K562 (cell line): ENCODE measurements around the gene CEP170. TPM values are rescaled to one million over a fixed set of nuclear protein-coding genes. Genes with fewer than 3 reads are reported as not detected.

ENCODE experiments used
- ATAC-seq: fragments of 200-7000 bp; cut with Tn5 transposase; 3 replicates; pipeline ENCODE4 v1.9.1; 2020; ENCODE audit warnings: moderate library complexity
- BruUV-seq: library from RNA; stranded (reverse); fragments of 400-500 nt; replicated peaks from 2 replicates; lab custom pipeline; 2021; lab: Mats Ljungman, UMichigan
- CTCF ChIA-PET: fragments of 300-600 bp; formaldehyde crosslinking; extraction: SDS; loops from one replicate; lab custom pipeline; 2021; ENCODE audit warnings: low intra/inter-chr PET ratio; lab: Yijun Ruan, JAX
- POLR2A ChIA-PET: fragments of 300-600, 350-650 bp; sonication (Branson Sonifier 250); formaldehyde crosslinking; extraction: SDS; loops from one replicate; lab custom pipeline; 2021; ENCODE audit warnings: antibody characterized with exemption, inconsistent platforms; lab: Yijun Ruan, JAX
- DNase-seq, 4 experiments: peaks; one replicate each; pipeline versions ENCODE4 v3.0.0 to v3.0.0-alpha.2; 2011 to 2018; ENCODE audit warnings: low spot score in 3 of 4, mixed read lengths in 3 of 4; ENCODE audit errors: extremely low read depth in 1 of 4
- FAIRE-seq: peaks from 2 replicates; lab custom pipeline; 2011; peaks lifted over from hg19 to GRCh38; lab: Jason Lieb, UNC
- H2AFZ ChIP-seq: 2 replicates; pipeline ENCODE4 v1.6.0; 2011; ENCODE audit warnings: low read depth, low read length, control low read depth, inconsistent platforms
- H3K27ac ChIP-seq: fragments of 200-600 bp; 3 replicates; pipeline ENCODE4 v1.8.0; 2011; ENCODE audit warnings: low read depth, mild to moderate bottlenecking, control low read depth, inconsistent platforms, low read length, moderate library complexity, mixed read lengths; ENCODE audit errors: extremely low read depth
- H3K27me3 ChIP-seq, 2 experiments: fragments of 300-600 bp in 1 of 2; 2 replicates in 1 of 2; 3 replicates in 1 of 2; pipeline versions ENCODE4 v1.6.0 to v1.8.0; 2011; ENCODE audit warnings: inconsistent platforms in 2 of 2, low read length in 2 of 2, mild to moderate bottlenecking in 1 of 2, mixed read lengths in 1 of 2, moderate library complexity in 1 of 2; ENCODE audit not compliant: control insufficient read depth in 2 of 2, insufficient read depth in 2 of 2
- H3K36me3 ChIP-seq: fragments of 300-600 bp; 3 replicates; pipeline ENCODE4 v1.8.0; 2011; ENCODE audit warnings: mild to moderate bottlenecking, low read length, inconsistent platforms; ENCODE audit not compliant: control insufficient read depth, insufficient read depth
- H3K4me1 ChIP-seq, 2 experiments: fragments of 200-600 bp in 1 of 2; replicated peaks in 1 of 2; 2 replicates in 1 of 2; 3 replicates in 1 of 2; pipeline versions ENCODE4 v1.5.1 to v1.8.0; 2011; ENCODE audit warnings: inconsistent platforms in 2 of 2, low read length in 2 of 2, mild to moderate bottlenecking in 1 of 2, mixed read lengths in 1 of 2, moderate library complexity in 1 of 2; ENCODE audit not compliant: control insufficient read depth in 2 of 2, insufficient read depth in 2 of 2
- H3K4me2 ChIP-seq: 2 replicates; pipeline ENCODE4 v1.6.1; 2011; ENCODE audit warnings: low read length, control low read depth, inconsistent platforms, mixed read lengths; ENCODE audit not compliant: insufficient read depth
- H3K4me3 ChIP-seq: fragments of 200-600 bp; sonication (generic), shearing (Covaris generic); 2 replicates; pipeline ENCODE4 v1.5.1; 2016; ENCODE audit warnings: control low read depth, inconsistent platforms
- H3K79me2 ChIP-seq: fragments of 200-600 bp; 3 replicates; pipeline ENCODE4 v1.8.0; 2011; ENCODE audit warnings: low read length, inconsistent platforms; ENCODE audit not compliant: control insufficient read depth, insufficient read depth
- H3K9ac ChIP-seq, 2 experiments: 2 replicates each; pipeline versions ENCODE4 v1.6.0 to v1.6.1; 2011; ENCODE audit warnings: low read depth in 2 of 2, low read length in 2 of 2, control low read depth in 1 of 2, inconsistent platforms in 1 of 2, mild to moderate bottlenecking in 1 of 2, mixed read lengths in 1 of 2; ENCODE audit not compliant: insufficient read depth in 1 of 2
- H3K9me1 ChIP-seq: one replicate; pipeline ENCODE4 v1.6.0; 2011; ENCODE audit warnings: inconsistent platforms, mild to moderate bottlenecking, low read length, moderate library complexity; ENCODE audit not compliant: control insufficient read depth, insufficient read depth
- H3K9me3 ChIP-seq: replicated peaks from 2 replicates; pipeline ENCODE4 v1.5.1; 2011; ENCODE audit warnings: low read depth, low read length, inconsistent platforms; ENCODE audit not compliant: control insufficient read depth, insufficient read depth
- H4K20me1 ChIP-seq: replicated peaks from 2 replicates; pipeline ENCODE4 v1.6.1; 2011; ENCODE audit warnings: low read length, inconsistent platforms, mixed read lengths; ENCODE audit not compliant: control insufficient read depth, insufficient read depth
- BRCA1 ChIP-seq, 2 experiments: fragments of 450-650 bp in 1 of 2; sonication (generic) in 1 of 2; formaldehyde crosslinking in 1 of 2; IDR thresholded peaks; 2 replicates each; pipeline versions ENCODE4 v1.5.0 to v1.6.1; 2017 to 2020; ENCODE audit warnings: mild to moderate bottlenecking in 1 of 2, missing genetic modification reagents in 1 of 2
- CBX3 ChIP-seq, 2 experiments: IDR thresholded peaks; 1 replicate in 1 of 2; 2 replicates in 1 of 2; pipeline ENCODE4 v1.6.1; 2012; ENCODE audit warnings: inconsistent platforms in 2 of 2, low read length in 2 of 2, borderline replicate concordance in 1 of 2, control low read depth in 1 of 2
- CTBP1 ChIP-seq: fragments of 450-650 bp; IDR thresholded peaks from 2 replicates; pipeline ENCODE4 v1.6.1; 2016; ENCODE audit warnings: borderline replicate concordance
- GABPB1 ChIP-seq: sonication (generic); formaldehyde crosslinking; IDR thresholded peaks from 2 replicates; pipeline ENCODE4 v1.8.0; 2022; ENCODE audit warnings: mild to moderate bottlenecking, missing genetic modification reagents
- HDAC2 ChIP-seq: fragments of 450-650 bp; IDR thresholded peaks from 2 replicates; pipeline ENCODE4 v1.6.1; 2016; ENCODE audit warnings: mild to moderate bottlenecking
- HES1 ChIP-seq: fragments of 450-650 bp; IDR thresholded peaks from 2 replicates; pipeline ENCODE4 v1.6.1; 2016; ENCODE audit warnings: low read depth, mild to moderate bottlenecking, moderate library complexity
- MAFF ChIP-seq: IDR thresholded peaks from 2 replicates; pipeline ENCODE4 v1.6.1; 2012; ENCODE audit warnings: low read length, improper control_type of control experiment
- PHF8 ChIP-seq: fragments of 200-600 bp; sonication (generic); IDR thresholded peaks from 2 replicates; pipeline ENCODE4 v1.6.1; 2012; ENCODE audit warnings: mixed run types, mild to moderate bottlenecking, inconsistent platforms, low read length, moderate library complexity, borderline replicate concordance
- RBM22 ChIP-seq: fragments of 200-400 bp; formaldehyde crosslinking; IDR thresholded peaks from 2 replicates; pipeline ENCODE4 v1.6.1; 2018; ENCODE audit warnings: low read length, low read depth; ENCODE audit not compliant: poor library complexity, severe bottlenecking
- SIRT6 ChIP-seq: IDR thresholded peaks from one replicate; pipeline ENCODE4 v1.6.1; 2012; ENCODE audit warnings: low read depth, mild to moderate bottlenecking, control low read depth, inconsistent platforms, low read length, moderate library complexity
- TFAP4 ChIP-seq: sonication (generic); formaldehyde crosslinking; IDR thresholded peaks from 2 replicates; pipeline ENCODE4 v1.8.0; 2022; ENCODE audit warnings: missing genetic modification reagents, mild to moderate bottlenecking, moderate library complexity, borderline replicate concordance
- TRIM28 ChIP-seq: fragments of 450-650 bp; IDR thresholded peaks from 2 replicates; pipeline ENCODE4 v1.6.1; 2017
- YY1 ChIP-seq, 3 experiments: IDR thresholded peaks; 2 replicates each; pipeline ENCODE4 v1.6.1; 2011; ENCODE audit warnings: low read length in 2 of 3, mild to moderate bottlenecking in 2 of 3, moderate library complexity in 2 of 3, borderline replicate concordance in 1 of 3, control low read depth in 1 of 3, low read depth in 1 of 3; ENCODE audit not compliant: insufficient read depth in 3 of 3, insufficient replicate concordance in 2 of 3, control insufficient read depth in 1 of 3, insufficient read length in 1 of 3; ENCODE audit errors: extremely low read depth in 1 of 3
- ZNF511 ChIP-seq: sonication (generic); formaldehyde crosslinking; IDR thresholded peaks from 2 replicates; pipeline ENCODE4 v1.8.0; 2022; ENCODE audit warnings: mild to moderate bottlenecking, missing genetic modification reagents
- ZNF740 ChIP-seq, 3 experiments: fragments of 200-800 bp in 1 of 3; sonication (Bioruptor generic) in 1 of 3; sonication (generic) in 1 of 3; formaldehyde crosslinking in 1 of 3; IDR thresholded peaks; 2 replicates each; pipeline versions ENCODE4 v1.6.1 to v1.8.0; 2016 to 2022; ENCODE audit warnings: mild to moderate bottlenecking in 2 of 3, missing compliant biosample characterization in 2 of 3, missing genetic modification characterization in 2 of 3, missing genetic modification reagents in 1 of 3
- WGBS: fragments of 100-300 bp; shearing (Covaris generic); methylation state at CpG from one replicate; pipeline ENCODE4 v1.1.6; 2016; ENCODE audit warnings: low coverage, mixed read lengths; ENCODE audit not compliant: insufficient coverage; ENCODE audit errors: missing lambda C conversion rate; 5-methylcytosine and 5-hydroxymethylcytosine counted together
- in situ Hi-C: fragments of 300-500 bp; cut with MboI; formaldehyde crosslinking; loops from 4 replicates; pipeline ENCODE4 v1.15.0; 2018; ENCODE audit warnings: inconsistent platforms, mixed read lengths
- intact Hi-C: fragments of 100-400 bp; cut with micrococcal nuclease; formaldehyde crosslinking; loops from 2 replicates; pipeline ENCODE4 v1.14.2; 2022
- polyA plus RNA-seq, 8 experiments: library from polyadenylated mRNA; depleted of rRNA in 4 of 8; stranded (reverse) in 5 of 8; unstranded in 3 of 8; fragments of >200 nt; fragmentation: Nextera tagmentation in 2 of 8; fragmentation: Illumina TruSeq in 1 of 8; extraction: Ambion mirVana in 2 of 8; extraction: Trizol in 1 of 8; gene quantifications; 2 replicates each; pipeline versions ENCODE4 v1.2.1 to v1.2.3, GENCODE V29; 2011 to 2014; ENCODE audit warnings: inconsistent platforms in 1 of 8, missing spikeins in 1 of 8
- total RNA-seq, 7 experiments: library from RNA; depleted of rRNA in 6 of 7; stranded (reverse); fragments of >200 nt in 6 of 7; fragmentation: Illumina TruSeq in 2 of 7; extraction: Trizol in 2 of 7; gene quantifications; 2 replicates each; pipeline versions ENCODE4 v1.2.1 to v1.2.3, GENCODE V29; 2011 to 2021; ENCODE audit warnings: low replicate concordance in 1 of 7

CEP170 gene
- total and polyA plus RNA-seq, 9 of the 15 experiments (the other 6 are each of a cell fraction or from before 2014, with no cell fraction given), result 22.6 to 110 (median 68.5) TPM

GRCh38 chr1:243293941-243294722 lies 39.1 kb upstream of the CEP170 start:
- POLR2A ChIA-PET, result interaction anchor here (0.6 kb wide), 1 partner anchor 19 kb away, joined by 3 read pairs; no protein-coding TSS in a partner anchor
- H3K9ac ChIP-seq, result no peak overlapping the region
- no peaks in the 10 kb centered on the region for H3K4me1 ChIP-seq
- H4K20me1 ChIP-seq, result no peaks in the 10 kb centered on the region
- TF ChIP-seq HDAC2 (no peak), RBM22 (no peak), ZNF740 (CRISPR knock-in tag; IDR thresholded peaks at IDR 0.05) (no peak), ZNF740 (tag; IDR thresholded peaks at IDR 0.05) (0 out of 4 replicates have a peak, but pooled peaks of 1 of the 2 experiments have one; percentile 36), MAFF (no peak), GABPB1 (CRISPR knock-in tag) (no peak), CBX3 (IDR thresholded peaks at IDR 0.05; ENCODE audit: borderline replicate concordance in 1 of 2, low read length in 2 of 2) (peak in 1 of 2 experiments; percentile 43; a peak in 1 of 3 replicates), TRIM28 (peak; percentile 33; the same call in 1 of the 2 replicates), ZNF511 (CRISPR knock-in tag) (no peak), SIRT6 (no peak), YY1 (IDR thresholded peaks at IDR 0.05; ENCODE audit: borderline replicate concordance in 1 of 3, control insufficient read depth in 1 of 3, extremely low read depth in 1 of 3, insufficient read depth in 3 of 3, insufficient read length in 1 of 3, insufficient replicate concordance in 2 of 3, low read depth in 1 of 3, low read length in 2 of 3) (no peak), CTBP1 (no peak), BRCA1 (IDR thresholded peaks at IDR 0.05) (no peak), BRCA1 (CRISPR knock-in tag; IDR thresholded peaks at IDR 0.05) (no peak), PHF8 (no peak), TFAP4 (CRISPR knock-in tag) (no peak), HES1 (no peak)
- H3K4me2 ChIP-seq, result no peak overlapping the region
- in situ Hi-C loops, result no loop called here
- H3K79me2 ChIP-seq, result no peaks in the 10 kb centered on the region
- FAIRE-seq, result no peak
- ATAC-seq, result no peak
- H3K27ac ChIP-seq, result no peak overlapping the region
- intact Hi-C loops, result no loop called here
- no peaks in the 10 kb centered on the region for H3K9me1 ChIP-seq
- H3K9me3 ChIP-seq, result peaks cover 7% of the 10 kb centered on the region; the same call in 1 of the 2 replicates
- no peaks in the 10 kb centered on the region for H3K27me3 ChIP-seq
- H3K4me3 ChIP-seq, result no peak overlapping the region
- DNase-seq, result no peak
- H2AFZ ChIP-seq, result no peak overlapping the region
- CTCF ChIA-PET, result no interaction called here
- H3K36me3 ChIP-seq, result peaks cover 13% of the 10 kb centered on the region; the same call in 2 of the 3 replicates
- 79% methylated on average over 3 of the region's 4 CpGs for WGBS
- BruUV-seq, result no TSS peak
